HG02973 (cell line): ENCODE data around the gene TMOD1.
A peak's percentile ranks its signal among the peaks of the same experiment; 100 is the strongest.

Source experiments
- ATAC-seq: cut with Tn5 transposase; IDR thresholded peaks from one replicate; pipeline ENCODE4 v1.9.1; 2021; ENCODE audit warnings: moderate library complexity; ENCODE audit not compliant: unreplicated experiment

Gene TMOD1

GRCh38 chr9:97630591-97630990 lies 129.1 kb downstream of the TMOD1 start:
- no peak for ATAC-seq

GRCh38 chr9:97632248-97632984 lies 130.9 kb downstream of the TMOD1 start:
- no peak for ATAC-seq

- ATAC-seq = peak; percentile 75
Measured at GRCh38 chr9:97632985-97633858, 131.8 kb downstream of the TMOD1 start, which contains the start of the genes NCBP1 and TSTD2. Gene NCBP1 (plus strand): TSS chr9:97633821. CDS start chr9:97633882, 61 bp downstream. Gene TSTD2 (minus strand): TSS chr9:97633368. CDS start chr9:97627562, 5,806 bp downstream.

GRCh38 chr9:97633859-97634490 lies 132.5 kb downstream of the TMOD1 start:
- ATAC-seq = no peak

GRCh38 chr9:97635026-97635425 lies 133.6 kb downstream of the TMOD1 start:
- ATAC-seq = no peak

- no peak for ATAC-seq
Measured at GRCh38 chr9:97636903-97637302, 135.4 kb downstream of the TMOD1 start.

GRCh38 chr9:97638666-97639065 lies 137.2 kb downstream of the TMOD1 start:
- no peak for ATAC-seq

GRCh38 chr9:97640325-97640724 lies 138.9 kb downstream of the TMOD1 start:
- no peak for ATAC-seq

- no peak for ATAC-seq
Measured at GRCh38 chr9:97645720-97646119, 144.3 kb downstream of the TMOD1 start.

- no peak for ATAC-seq
Measured at GRCh38 chr9:97647996-97648395, 146.5 kb downstream of the TMOD1 start.
